GM21447 (cell line): ENCODE results near the gene PCOLCE2.
"Not testable (repeated sequence)": the region's sequence is repeated elsewhere in the genome, so short reads cannot be mapped to it uniquely, and the experiment has no call there.

Experiments
- ATAC-seq: cut with Tn5 transposase; IDR thresholded peaks from one replicate; pipeline ENCODE4 v1.9.1; 2021; ENCODE audit not compliant: unreplicated experiment

PCOLCE2 gene

GRCh38 chr3:142904639-142905436, 16.0 kb upstream of the PCOLCE2 start:
- ATAC-seq, result no peak

GRCh38 chr3:142902356-142902755, 13.5 kb upstream of the PCOLCE2 start:
- ATAC-seq, result no peak

GRCh38 chr3:142898346-142899213, 9.7 kb upstream of the PCOLCE2 start:
- ATAC-seq, result no peak

GRCh38 chr3:142897807-142898206, 8.9 kb upstream of the PCOLCE2 start:
- ATAC-seq, result no peak

GRCh38 chr3:142896996-142897395, 8.1 kb upstream of the PCOLCE2 start:
- ATAC-seq, result no peak

- ATAC-seq, result no peak
Observed at GRCh38 chr3:142896201-142896755, 7.4 kb upstream of the PCOLCE2 start.

GRCh38 chr3:142894493-142894892, 5.6 kb upstream of the PCOLCE2 start:
- ATAC-seq, result no peak

GRCh38 chr3:142892714-142893113, 3.8 kb upstream of the PCOLCE2 start:
- ATAC-seq, result no peak

GRCh38 chr3:142890592-142890991, 1.7 kb upstream of the PCOLCE2 start:
- ATAC-seq, result no peak

- no peak for ATAC-seq
Observed at GRCh38 chr3:142889212-142890014, 530 bp upstream of the PCOLCE2 start.

- ATAC-seq, result no peak
Observed at GRCh38 chr3:142888099-142888480, 793 bp downstream of the PCOLCE2 start.

GRCh38 chr3:142886940-142887339, 1.9 kb downstream of the PCOLCE2 start:
- no peak for ATAC-seq

GRCh38 chr3:142886021-142886420, 2.9 kb downstream of the PCOLCE2 start:
- no peak for ATAC-seq

- ATAC-seq, result no peak
Observed at GRCh38 chr3:142884531-142884930, 4.4 kb downstream of the PCOLCE2 start.

GRCh38 chr3:142883534-142883933, 5.3 kb downstream of the PCOLCE2 start:
- not testable (repeated sequence) for ATAC-seq

- no peak for ATAC-seq
Observed at GRCh38 chr3:142881445-142882224, 7.2 kb downstream of the PCOLCE2 start.

GRCh38 chr3:142878649-142879300, 10.1 kb downstream of the PCOLCE2 start:
- ATAC-seq, result no peak

GRCh38 chr3:142876417-142876816, 12.5 kb downstream of the PCOLCE2 start:
- no peak for ATAC-seq

- ATAC-seq, result no peak
Observed at GRCh38 chr3:142875583-142876207, 13.2 kb downstream of the PCOLCE2 start.
